Cardiac fibroblast (primary cell): ENCODE measurements around the gene PSMC3IP.
A peak's percentile ranks its signal among the peaks of the same experiment; 100 is the strongest.

Source experiments
- DNase-seq, 2 donors: peaks; one replicate each; pipeline versions ENCODE4 v3.0.0 to v3.0.0-alpha.2; 2010; ENCODE audit warnings: low read depth in 2 of 2
- H3K4me3 ChIP-seq, 2 donors: replicated peaks in 1 of 2; 1 replicate in 1 of 2; 2 replicates in 1 of 2; pipeline ENCODE4 v1.5.1; 2011; ENCODE audit warnings: low read depth in 2 of 2, low read length in 2 of 2, mild to moderate bottlenecking in 2 of 2, moderate library complexity in 1 of 2
- TF ChIP-seq, protein P1 (sequence below): IDR thresholded peaks from one replicate; pipeline ENCODE4 v1.5.1; 2011; ENCODE audit warnings: low read depth, mild to moderate bottlenecking, low read length, inconsistent platforms

PSMC3IP gene

DNA sequence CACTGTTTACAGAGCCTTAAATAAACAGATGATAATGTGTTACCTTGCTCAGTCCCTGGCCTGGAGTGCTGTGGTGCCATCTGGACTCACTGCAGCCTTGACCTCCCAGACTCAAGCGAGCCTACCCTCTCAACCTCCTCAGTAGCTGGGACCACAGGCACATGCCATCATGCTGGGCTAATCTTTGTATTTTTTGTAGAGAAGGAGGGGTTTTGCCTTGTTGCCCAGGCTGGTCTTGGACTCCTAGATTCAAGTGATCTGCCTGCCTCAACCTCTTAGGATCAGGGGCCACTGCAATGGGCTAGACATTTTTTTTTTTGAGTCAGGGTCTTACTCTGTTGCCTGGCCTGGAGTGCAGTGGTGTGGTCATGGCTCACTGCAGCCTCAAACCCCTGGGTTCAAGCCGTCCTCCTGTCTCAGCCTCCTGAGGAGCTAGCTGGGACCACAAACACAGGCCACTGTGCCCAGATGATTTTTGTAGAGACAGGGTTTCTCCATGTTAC, 46.5 kb downstream of the PSMC3IP start:
- no peak overlapping the region for H3K4me3 ChIP-seq

DNA sequence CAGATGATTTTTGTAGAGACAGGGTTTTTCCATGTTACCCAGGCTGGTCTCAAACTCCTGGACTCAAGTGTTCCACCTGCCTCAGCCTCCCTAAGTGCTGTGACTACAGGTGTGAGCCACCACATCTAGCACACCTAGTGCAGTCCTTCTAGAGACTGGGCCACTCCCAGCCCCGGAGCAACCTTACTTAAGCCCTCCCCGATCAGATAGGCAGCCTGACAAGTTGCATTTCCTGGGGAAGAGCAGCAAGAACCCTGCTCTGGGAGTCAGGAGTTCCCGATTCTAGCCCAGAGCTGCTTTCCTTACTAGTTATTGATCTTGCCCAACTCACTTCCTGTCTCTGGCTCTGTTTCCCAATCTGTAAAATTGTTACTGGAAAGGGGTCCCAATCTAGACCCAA, 48.5 kb downstream of the PSMC3IP start:
- TF ChIP-seq, protein P1, sequence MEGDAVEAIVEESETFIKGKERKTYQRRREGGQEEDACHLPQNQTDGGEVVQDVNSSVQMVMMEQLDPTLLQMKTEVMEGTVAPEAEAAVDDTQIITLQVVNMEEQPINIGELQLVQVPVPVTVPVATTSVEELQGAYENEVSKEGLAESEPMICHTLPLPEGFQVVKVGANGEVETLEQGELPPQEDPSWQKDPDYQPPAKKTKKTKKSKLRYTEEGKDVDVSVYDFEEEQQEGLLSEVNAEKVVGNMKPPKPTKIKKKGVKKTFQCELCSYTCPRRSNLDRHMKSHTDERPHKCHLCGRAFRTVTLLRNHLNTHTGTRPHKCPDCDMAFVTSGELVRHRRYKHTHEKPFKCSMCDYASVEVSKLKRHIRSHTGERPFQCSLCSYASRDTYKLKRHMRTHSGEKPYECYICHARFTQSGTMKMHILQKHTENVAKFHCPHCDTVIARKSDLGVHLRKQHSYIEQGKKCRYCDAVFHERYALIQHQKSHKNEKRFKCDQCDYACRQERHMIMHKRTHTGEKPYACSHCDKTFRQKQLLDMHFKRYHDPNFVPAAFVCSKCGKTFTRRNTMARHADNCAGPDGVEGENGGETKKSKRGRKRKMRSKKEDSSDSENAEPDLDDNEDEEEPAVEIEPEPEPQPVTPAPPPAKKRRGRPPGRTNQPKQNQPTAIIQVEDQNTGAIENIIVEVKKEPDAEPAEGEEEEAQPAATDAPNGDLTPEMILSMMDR = no peak
- no peak for DNase-seq
- no peak overlapping the region for H3K4me3 ChIP-seq

More for the DNA sequence above, 46.5 kb downstream of the PSMC3IP start:
- TF ChIP-seq, protein P1 = no peak
- DNase-seq = no peak

DNA sequence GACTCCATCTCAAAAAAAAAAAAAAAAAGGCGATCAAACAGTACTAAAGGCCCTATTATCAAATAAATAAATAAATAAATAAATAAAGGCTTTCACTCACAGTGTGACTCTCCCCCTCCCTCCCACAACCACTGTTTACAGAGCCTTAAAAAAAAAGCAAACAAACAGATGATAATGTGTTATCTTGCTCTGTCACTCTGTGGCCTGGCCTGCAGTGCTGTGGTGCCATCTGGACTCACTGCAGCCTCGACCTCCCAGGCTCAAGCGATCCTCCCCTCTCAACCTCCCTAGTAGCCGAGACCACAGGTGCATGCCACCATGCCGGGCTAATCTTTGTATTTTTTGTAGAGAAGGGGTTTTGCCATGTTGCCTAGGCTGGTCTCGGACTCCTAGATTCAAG, 49.6 kb downstream of the PSMC3IP start:
- no peak overlapping the region for H3K4me3 ChIP-seq
- no peak for DNase-seq
- TF ChIP-seq, protein P1 = no peak

DNA sequence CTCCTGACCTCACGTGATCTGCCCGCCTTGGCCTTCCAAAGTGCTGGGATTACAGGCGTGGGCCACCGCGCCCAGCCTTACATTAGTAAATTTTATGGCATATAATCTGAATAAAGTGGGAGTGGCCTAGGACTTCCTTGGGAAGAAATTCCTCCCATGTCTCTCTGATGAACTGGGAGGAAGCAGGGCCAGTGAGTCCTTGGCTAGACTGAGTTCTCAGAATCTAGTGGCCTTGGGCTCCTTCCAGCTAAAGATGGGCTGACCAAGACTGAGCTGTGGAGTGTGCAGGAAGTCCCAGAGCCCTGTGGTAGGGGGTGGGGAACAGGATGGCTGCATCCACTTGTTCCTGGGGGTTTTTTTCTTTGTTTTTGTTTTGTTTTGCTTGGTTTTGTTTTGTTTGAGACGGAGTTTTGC, 51.5 kb downstream of the PSMC3IP start:
- TF ChIP-seq, protein P1 = no peak
- no peak overlapping the region for H3K4me3 ChIP-seq
- DNase-seq = peak; percentile 63 to 77

DNA sequence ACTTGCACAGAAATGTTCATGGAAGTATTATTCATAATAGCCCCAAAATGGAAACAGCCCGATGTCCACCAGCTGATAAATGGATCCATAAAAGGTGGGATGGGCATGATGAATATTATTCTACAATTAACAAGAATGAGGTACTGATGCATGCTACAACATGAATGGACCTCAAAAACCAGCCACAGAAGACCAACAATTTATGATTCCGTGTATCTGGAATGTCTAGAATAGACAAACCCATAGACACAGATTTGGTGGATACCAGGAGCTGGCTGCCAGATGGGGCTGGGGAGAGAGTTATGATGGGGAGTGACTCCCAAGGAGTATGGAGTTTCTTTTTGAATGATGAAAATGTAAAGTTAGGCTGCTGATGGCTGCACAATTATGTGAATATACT, 52.3 kb downstream of the PSMC3IP start:
- DNase-seq = peak in 1 of 2 donors; percentile 47
- no peak overlapping the region for H3K4me3 ChIP-seq
- TF ChIP-seq, protein P1 = no peak

DNA sequence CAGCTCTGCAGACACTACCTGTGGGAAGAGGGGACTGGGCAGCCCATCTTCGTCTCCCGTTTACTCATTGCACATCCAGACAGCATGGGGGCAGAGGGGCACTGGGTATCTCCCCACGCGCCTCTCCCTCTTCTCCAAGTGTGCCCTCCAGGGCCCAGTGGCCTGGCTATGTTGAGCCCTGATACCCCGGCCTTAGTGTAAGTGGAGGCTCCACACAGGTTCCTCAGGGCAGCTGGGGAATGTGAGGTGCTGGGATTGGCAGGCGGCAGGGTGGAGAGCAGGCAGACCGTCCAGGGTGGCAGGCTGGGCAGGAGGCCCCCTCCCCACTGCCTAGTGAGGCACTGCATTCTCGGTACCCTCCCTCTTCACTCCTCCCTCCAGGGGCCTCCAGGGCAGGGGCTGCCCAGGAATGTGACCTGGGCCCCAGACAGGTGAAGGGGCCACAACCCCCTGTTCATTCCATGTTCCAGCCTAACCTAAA, 54.7 kb downstream of the PSMC3IP start:
- DNase-seq = no peak
- H3K4me3 ChIP-seq = no peak overlapping the region
- TF ChIP-seq, protein P1 = no peak
